Measurements from ENCODE around the gene DENR. TPM values are rescaled to one million over a fixed set of nuclear protein-coding genes. Genes with fewer than 3 reads are reported as not detected.
"Not testable (repeated sequence)": the region's sequence is repeated elsewhere in the genome, so short reads cannot be mapped to it uniquely, and the experiment has no call there.

DENR gene
- 10 to 100 TPM; 29.9 to 31.1 TPM for total RNA-seq
- polyA plus RNA-seq (2013, experiment 1 of 2), result 47.5 TPM
- polyA plus RNA-seq (2013, experiment 2 of 2), result 52.5 TPM
- 51.6 to 198 (median 86.0) reads per million in 172 experiments for total RNA-seq

DNA sequence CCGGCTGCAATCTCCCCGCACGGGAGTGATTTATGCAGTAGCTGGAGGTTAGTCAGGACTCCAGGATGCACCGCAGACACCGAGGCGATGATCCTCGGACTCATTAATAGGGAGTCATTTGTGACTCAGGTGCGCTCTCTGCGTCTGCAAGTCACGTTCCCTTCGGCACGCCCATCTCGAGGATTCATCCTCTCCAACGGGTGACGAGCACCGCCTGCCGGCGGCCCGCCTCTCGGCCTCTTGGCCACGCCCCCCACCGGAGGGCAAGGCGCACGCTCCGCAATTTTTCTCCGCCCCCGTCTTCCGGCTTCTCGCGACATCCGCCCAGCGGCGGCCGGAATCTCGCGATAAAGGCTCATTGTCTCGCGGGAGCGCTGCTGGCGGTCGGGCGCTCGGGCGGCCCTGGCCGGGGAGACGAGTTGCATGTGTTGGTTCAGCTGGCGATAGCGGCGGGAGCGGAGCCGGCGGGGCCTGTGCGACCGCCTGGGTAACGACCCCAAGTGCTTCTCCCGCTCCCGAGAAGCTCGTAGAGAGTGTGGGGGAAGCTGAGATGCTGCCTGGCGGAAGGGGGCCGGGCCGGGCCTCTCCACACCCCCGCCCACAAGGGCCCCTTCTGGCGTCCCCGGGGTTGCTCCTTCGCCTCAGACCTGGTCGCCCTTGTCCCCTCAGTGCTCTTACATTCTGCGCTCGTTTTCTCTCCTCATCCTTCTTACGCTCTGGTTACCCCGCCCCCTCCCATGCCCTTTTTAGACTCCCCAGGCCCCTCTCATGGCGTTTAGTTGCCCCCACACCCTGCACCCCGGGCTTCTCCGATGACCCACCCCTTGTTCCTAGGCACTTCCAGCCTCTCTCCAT lies at the start of gene DENR:
Gene DENR (plus strand): TSS at position 361 of the 855 bp plus-strand sequence. CDS start 878 bp downstream, outside the sequence.
- ATAC-seq (ENCODE audit: poor library complexity) (peak; percentile 92), DNase-seq (peak; percentile 99 to 100 (median 99))
- ChIA-PET POLR2A (interaction anchor here (0.5 to 2.4 kb wide), 13 partner anchors 10 to 831 kb away, joined by 3 to 25 read pairs (median 4); partner anchors contain the start of genes KNTC1, OGFOD2, RSRC2 and TMED2), CTCF (interaction anchor here (0.5 to 2.1 kb wide), 9 partner anchors 9 to 285 kb away, joined by 3 to 7 read pairs (median 4); partner anchors contain the start of genes KNTC1, RSRC2 and ZCCHC8)
- Histone ChIP-seq H3K9me3 (ENCODE audit: control insufficient read depth in 1 of 2, insufficient read depth in 1 of 2, low read length in 2 of 2) (no peaks in the 10 kb centered on the region), H3K27me3 (ENCODE audit: control insufficient read depth in 1 of 2, insufficient read depth in 2 of 2, low read length in 2 of 2) (no peaks in the 10 kb centered on the region), H3K4me1 (ENCODE audit: insufficient read depth, low read length) (peaks cover 21% of the 10 kb centered on the region), H3K27ac (ENCODE audit: low read depth in 1 of 2, low read length in 2 of 2) (peak within 1 kb of the TSS; percentile 86 to 89), H3K36me3 (ENCODE audit: insufficient read depth, low read length) (peaks cover 38% of the 10 kb centered on the region), H3K4me3 (ENCODE audit: low read length) (peak within 1 kb of the TSS; percentile 89)
- H3K36me3 Mint-ChIP-seq (ENCODE audit: low read depth), result peaks cover 54% of the 10 kb centered on the region
- no peaks in the 10 kb centered on the region for H3K27me3 Mint-ChIP-seq
- no peaks in the 10 kb centered on the region for H3K9me3 Mint-ChIP-seq
- intact Hi-C loops (cut with DNase I, micrococcal nuclease), result loop anchor here (1.0 to 10.0 kb wide), 10 partner anchors 22 to 632 kb away; partner anchors contain the start of genes KNTC1 (in 2 of the 2), CCDC62 (in 1 of the 2), DIABLO (in 1 of the 2) and KMT5A (in 1 of the 2)
- TF ChIP-seq, protein P1, sequence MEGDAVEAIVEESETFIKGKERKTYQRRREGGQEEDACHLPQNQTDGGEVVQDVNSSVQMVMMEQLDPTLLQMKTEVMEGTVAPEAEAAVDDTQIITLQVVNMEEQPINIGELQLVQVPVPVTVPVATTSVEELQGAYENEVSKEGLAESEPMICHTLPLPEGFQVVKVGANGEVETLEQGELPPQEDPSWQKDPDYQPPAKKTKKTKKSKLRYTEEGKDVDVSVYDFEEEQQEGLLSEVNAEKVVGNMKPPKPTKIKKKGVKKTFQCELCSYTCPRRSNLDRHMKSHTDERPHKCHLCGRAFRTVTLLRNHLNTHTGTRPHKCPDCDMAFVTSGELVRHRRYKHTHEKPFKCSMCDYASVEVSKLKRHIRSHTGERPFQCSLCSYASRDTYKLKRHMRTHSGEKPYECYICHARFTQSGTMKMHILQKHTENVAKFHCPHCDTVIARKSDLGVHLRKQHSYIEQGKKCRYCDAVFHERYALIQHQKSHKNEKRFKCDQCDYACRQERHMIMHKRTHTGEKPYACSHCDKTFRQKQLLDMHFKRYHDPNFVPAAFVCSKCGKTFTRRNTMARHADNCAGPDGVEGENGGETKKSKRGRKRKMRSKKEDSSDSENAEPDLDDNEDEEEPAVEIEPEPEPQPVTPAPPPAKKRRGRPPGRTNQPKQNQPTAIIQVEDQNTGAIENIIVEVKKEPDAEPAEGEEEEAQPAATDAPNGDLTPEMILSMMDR (IDR thresholded peaks at IDR 0.05), result peak; percentile 76
- H3K4me3 Mint-ChIP-seq, result peak within 1 kb of the TSS; percentile 96
- peak within 1 kb of the TSS; percentile 97 for H3K27ac Mint-ChIP-seq
- H3K4me1 Mint-ChIP-seq (ENCODE audit: low read depth), result peaks cover 57% of the 10 kb centered on the region

DNA sequence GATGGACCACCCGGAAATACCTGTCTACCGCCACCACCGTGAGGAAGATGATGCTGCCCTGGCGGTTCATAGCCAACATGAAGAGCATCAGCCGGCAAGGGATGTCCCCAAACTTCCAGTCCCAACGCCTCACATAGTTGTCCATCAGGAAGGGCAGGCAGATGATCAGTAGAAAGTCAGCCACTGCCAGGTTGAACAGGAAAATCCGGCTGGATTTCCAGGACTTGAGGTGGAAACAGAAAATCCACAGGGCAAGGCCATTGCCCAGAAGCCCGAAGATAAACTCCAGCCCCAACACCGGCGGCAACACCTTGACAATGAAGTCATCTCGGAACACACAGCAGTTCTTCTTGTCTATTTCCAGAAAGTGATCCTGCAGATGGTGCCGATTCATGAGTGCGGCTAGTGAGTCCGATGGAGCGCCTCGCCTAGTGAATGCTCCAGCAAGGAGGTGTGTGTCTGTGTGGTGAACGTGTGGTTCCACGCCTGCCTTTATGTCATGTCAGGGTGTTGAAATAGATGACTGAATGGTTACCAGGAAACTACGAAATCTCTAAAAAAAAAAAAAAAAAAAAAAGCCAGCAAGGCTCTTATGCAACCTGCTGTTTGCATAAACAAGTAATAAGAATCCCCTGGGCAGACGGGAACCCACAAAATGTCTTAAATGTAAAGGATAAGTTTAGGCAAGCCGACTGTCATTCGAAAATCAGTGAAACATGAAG lies 49.6 kb upstream of the DENR start, which contains the start of gene HCAR2:
Gene HCAR2 (minus strand): TSS at position 468 of the 722 bp plus-strand sequence. CDS start 74 bp downstream, at position 394.
- H3K27ac Mint-ChIP-seq; H3K36me3 Mint-ChIP-seq (ENCODE audit: low read depth); ATAC-seq (ENCODE audit: poor library complexity); H3K27me3 ChIP-seq (ENCODE audit: control insufficient read depth in 1 of 2, insufficient read depth in 2 of 2, low read length in 2 of 2); H3K4me1 ChIP-seq (ENCODE audit: insufficient read depth, low read length); CTCF ChIA-PET; H3K9me3 Mint-ChIP-seq; POLR2A ChIA-PET; H3K9me3 ChIP-seq (ENCODE audit: control insufficient read depth in 1 of 2, insufficient read depth in 1 of 2, low read length in 2 of 2); H3K36me3 ChIP-seq (ENCODE audit: insufficient read depth, low read length); intact Hi-C loops (cut with DNase I, micrococcal nuclease); H3K4me3 ChIP-seq (ENCODE audit: low read length); H3K4me3 Mint-ChIP-seq; H3K4me1 Mint-ChIP-seq (ENCODE audit: low read depth); H3K27me3 Mint-ChIP-seq; H3K27ac ChIP-seq (ENCODE audit: low read depth in 1 of 2, low read length in 2 of 2): not testable (repeated sequence)
- peak in 3 of 14 experiments; percentile 2 to 69 (median 48) for DNase-seq

GRCh38 chr12:122703841-122704240 lies 48.8 kb upstream of the DENR start:
- H3K9me3 ChIP-seq (ENCODE audit: control insufficient read depth in 1 of 2, insufficient read depth in 1 of 2, low read length in 2 of 2); H3K27me3 Mint-ChIP-seq; H3K27ac Mint-ChIP-seq; H3K4me1 ChIP-seq (ENCODE audit: insufficient read depth, low read length); POLR2A ChIA-PET; H3K4me1 Mint-ChIP-seq (ENCODE audit: low read depth); H3K36me3 Mint-ChIP-seq (ENCODE audit: low read depth); H3K36me3 ChIP-seq (ENCODE audit: insufficient read depth, low read length); H3K27me3 ChIP-seq (ENCODE audit: control insufficient read depth in 1 of 2, insufficient read depth in 2 of 2, low read length in 2 of 2); intact Hi-C loops (cut with DNase I, micrococcal nuclease); DNase-seq; H3K4me3 Mint-ChIP-seq; H3K4me3 ChIP-seq (ENCODE audit: low read length); H3K27ac ChIP-seq (ENCODE audit: low read depth in 1 of 2, low read length in 2 of 2); ATAC-seq (ENCODE audit: poor library complexity); CTCF ChIA-PET; H3K9me3 Mint-ChIP-seq: not testable (repeated sequence)

DNA sequence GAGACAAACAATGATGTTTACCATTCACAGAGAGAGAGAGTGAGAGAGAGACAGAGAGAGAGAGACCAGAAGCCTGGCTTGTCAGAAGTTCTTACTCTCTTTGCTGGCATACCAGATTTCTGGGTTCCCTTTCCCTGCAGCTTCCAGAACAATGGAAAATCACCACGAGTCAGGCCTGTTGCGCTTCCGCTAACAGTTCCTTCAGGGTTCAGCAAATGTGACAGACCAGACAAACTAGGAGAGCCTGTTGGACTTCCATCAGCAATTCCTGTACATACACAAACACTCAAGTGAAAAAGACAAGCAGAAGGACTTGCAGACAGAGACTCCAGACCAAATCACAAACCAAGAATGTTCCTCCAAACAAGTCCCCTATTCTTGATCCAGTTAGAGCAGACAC lies 43.3 kb upstream of the DENR start:
- H3K36me3 ChIP-seq (ENCODE audit: insufficient read depth, low read length); H3K27ac Mint-ChIP-seq; intact Hi-C loops (cut with DNase I, micrococcal nuclease): not testable (repeated sequence)

GRCh38 chr12:122710341-122710740 lies 42.3 kb upstream of the DENR start:
- H3K4me1 ChIP-seq (ENCODE audit: insufficient read depth, low read length); H3K4me3 ChIP-seq (ENCODE audit: low read length); H3K4me1 Mint-ChIP-seq (ENCODE audit: low read depth); H3K27ac ChIP-seq (ENCODE audit: low read depth in 1 of 2, low read length in 2 of 2); intact Hi-C loops (cut with DNase I, micrococcal nuclease); H3K36me3 ChIP-seq (ENCODE audit: insufficient read depth, low read length); H3K9me3 Mint-ChIP-seq; DNase-seq; H3K27ac Mint-ChIP-seq; H3K9me3 ChIP-seq (ENCODE audit: control insufficient read depth in 1 of 2, insufficient read depth in 1 of 2, low read length in 2 of 2); H3K36me3 Mint-ChIP-seq (ENCODE audit: low read depth); H3K27me3 Mint-ChIP-seq; H3K27me3 ChIP-seq (ENCODE audit: control insufficient read depth in 1 of 2, insufficient read depth in 2 of 2, low read length in 2 of 2); CTCF ChIA-PET; ATAC-seq (ENCODE audit: poor library complexity); H3K4me3 Mint-ChIP-seq; POLR2A ChIA-PET: not testable (repeated sequence)

More for the DNA sequence above, 43.3 kb upstream of the DENR start:
- H3K4me1 ChIP-seq (ENCODE audit: insufficient read depth, low read length); H3K9me3 ChIP-seq (ENCODE audit: control insufficient read depth in 1 of 2, insufficient read depth in 1 of 2, low read length in 2 of 2); H3K9me3 Mint-ChIP-seq; H3K27ac ChIP-seq (ENCODE audit: low read depth in 1 of 2, low read length in 2 of 2); H3K36me3 Mint-ChIP-seq (ENCODE audit: low read depth); H3K4me1 Mint-ChIP-seq (ENCODE audit: low read depth); H3K4me3 Mint-ChIP-seq; H3K4me3 ChIP-seq (ENCODE audit: low read length); H3K27me3 Mint-ChIP-seq; DNase-seq; CTCF ChIA-PET; ATAC-seq (ENCODE audit: poor library complexity); POLR2A ChIA-PET; H3K27me3 ChIP-seq (ENCODE audit: control insufficient read depth in 1 of 2, insufficient read depth in 2 of 2, low read length in 2 of 2): not testable (repeated sequence)

GRCh38 chr12:122711266-122711665 lies 41.4 kb upstream of the DENR start:
- H3K9me3 ChIP-seq (ENCODE audit: control insufficient read depth in 1 of 2, insufficient read depth in 1 of 2, low read length in 2 of 2); H3K27me3 ChIP-seq (ENCODE audit: control insufficient read depth in 1 of 2, insufficient read depth in 2 of 2, low read length in 2 of 2); H3K4me3 ChIP-seq (ENCODE audit: low read length); H3K4me1 Mint-ChIP-seq (ENCODE audit: low read depth); H3K27ac Mint-ChIP-seq; H3K4me1 ChIP-seq (ENCODE audit: insufficient read depth, low read length); H3K27me3 Mint-ChIP-seq; CTCF ChIA-PET; intact Hi-C loops (cut with DNase I, micrococcal nuclease); H3K9me3 Mint-ChIP-seq; H3K4me3 Mint-ChIP-seq; H3K36me3 ChIP-seq (ENCODE audit: insufficient read depth, low read length); H3K36me3 Mint-ChIP-seq (ENCODE audit: low read depth); H3K27ac ChIP-seq (ENCODE audit: low read depth in 1 of 2, low read length in 2 of 2); ATAC-seq (ENCODE audit: poor library complexity); POLR2A ChIA-PET: not testable (repeated sequence)
- peak in 1 of 14 experiments; percentile 7 for DNase-seq
